ENCODE results near the gene KDM5A.

- TF ChIP-seq STAT1 (IDR thresholded peaks at IDR 0.05; ENCODE audit: unreplicated experiment) (no peak), POLR2AphosphoS5 (IDR thresholded peaks at IDR 0.05; ENCODE audit: low read depth) (no peak)
These were observed 118.0 kb downstream of the KDM5A start for GRCh38 chr12:271161-271560.
